DMS153 (cell line): ENCODE data around the gene MAGI2.

Experiments used
- DNase-seq: peaks from one replicate; lab custom pipeline; 2025; lab: John Stamatoyannopoulos, UW

Gene MAGI2

GRCh38 chr7:78716876-78717275 is 736.6 kb downstream of the MAGI2 start:
- DNase-seq = no peak

GRCh38 chr7:78714356-78714755 is 739.1 kb downstream of the MAGI2 start:
- DNase-seq = no peak

- DNase-seq = no peak
Measured at GRCh38 chr7:78712111-78712510, 741.4 kb downstream of the MAGI2 start.

- DNase-seq = no peak
Measured at GRCh38 chr7:78709658-78710057, 743.8 kb downstream of the MAGI2 start.

GRCh38 chr7:78704504-78704903 is 749.0 kb downstream of the MAGI2 start:
- DNase-seq = no peak

- no peak for DNase-seq
Measured at GRCh38 chr7:78703391-78703790, 750.1 kb downstream of the MAGI2 start.

GRCh38 chr7:78702770-78703169 is 750.7 kb downstream of the MAGI2 start:
- DNase-seq = no peak

GRCh38 chr7:78695826-78696225 is 757.6 kb downstream of the MAGI2 start:
- no peak for DNase-seq

- no peak for DNase-seq
Measured at GRCh38 chr7:78691584-78691983, 761.9 kb downstream of the MAGI2 start.

- no peak for DNase-seq
Measured at GRCh38 chr7:78690174-78690573, 763.3 kb downstream of the MAGI2 start.

GRCh38 chr7:78688376-78688775 is 765.1 kb downstream of the MAGI2 start:
- no peak for DNase-seq

GRCh38 chr7:78686189-78686588 is 767.3 kb downstream of the MAGI2 start:
- DNase-seq = no peak

- no peak for DNase-seq
Measured at GRCh38 chr7:78684201-78684600, 769.3 kb downstream of the MAGI2 start.

- DNase-seq = no peak
Measured at GRCh38 chr7:78683566-78683965, 769.9 kb downstream of the MAGI2 start.

GRCh38 chr7:78679112-78679876 is 774.2 kb downstream of the MAGI2 start:
- no peak for DNase-seq

GRCh38 chr7:78677391-78677790 is 776.1 kb downstream of the MAGI2 start:
- no peak for DNase-seq

GRCh38 chr7:78675511-78675910 is 778.0 kb downstream of the MAGI2 start:
- no peak for DNase-seq

GRCh38 chr7:78673272-78673671 is 780.2 kb downstream of the MAGI2 start:
- no peak for DNase-seq

GRCh38 chr7:78662939-78663338 is 790.5 kb downstream of the MAGI2 start:
- no peak for DNase-seq

GRCh38 chr7:78649976-78650375 is 803.5 kb downstream of the MAGI2 start:
- DNase-seq = no peak

- no peak for DNase-seq
Measured at GRCh38 chr7:78649236-78649635, 804.2 kb downstream of the MAGI2 start.

GRCh38 chr7:78642751-78643150 is 810.7 kb downstream of the MAGI2 start:
- no peak for DNase-seq

- no peak for DNase-seq
Measured at GRCh38 chr7:78638364-78638763, 815.1 kb downstream of the MAGI2 start.

GRCh38 chr7:78636727-78637126 is 816.7 kb downstream of the MAGI2 start:
- no peak for DNase-seq
